ENCODE measurements around the gene PPCS. TPM values are rescaled to one million over a fixed set of nuclear protein-coding genes. Genes with fewer than 3 reads are reported as not detected.
A peak's percentile ranks its signal among the peaks of the same experiment; 100 is the strongest.

PPCS gene
- total RNA-seq: 24.1 TPM

GRCh38 chr1:42456010-42456753, at the start of gene PPCS, which contains the start of gene ZMYND12:
TSS of gene PPCS (plus strand) at chr1:42456543. CDS start at chr1:42456566, 23 bp downstream.
TSS of gene ZMYND12 (minus strand) at chr1:42456022. CDS start at chr1:42455997, 25 bp downstream.
- peak; percentile 69 to 76 for DNase-seq (ENCODE audit: low spot score in 2 of 2)
- FAIRE-seq: no peak

DNA sequence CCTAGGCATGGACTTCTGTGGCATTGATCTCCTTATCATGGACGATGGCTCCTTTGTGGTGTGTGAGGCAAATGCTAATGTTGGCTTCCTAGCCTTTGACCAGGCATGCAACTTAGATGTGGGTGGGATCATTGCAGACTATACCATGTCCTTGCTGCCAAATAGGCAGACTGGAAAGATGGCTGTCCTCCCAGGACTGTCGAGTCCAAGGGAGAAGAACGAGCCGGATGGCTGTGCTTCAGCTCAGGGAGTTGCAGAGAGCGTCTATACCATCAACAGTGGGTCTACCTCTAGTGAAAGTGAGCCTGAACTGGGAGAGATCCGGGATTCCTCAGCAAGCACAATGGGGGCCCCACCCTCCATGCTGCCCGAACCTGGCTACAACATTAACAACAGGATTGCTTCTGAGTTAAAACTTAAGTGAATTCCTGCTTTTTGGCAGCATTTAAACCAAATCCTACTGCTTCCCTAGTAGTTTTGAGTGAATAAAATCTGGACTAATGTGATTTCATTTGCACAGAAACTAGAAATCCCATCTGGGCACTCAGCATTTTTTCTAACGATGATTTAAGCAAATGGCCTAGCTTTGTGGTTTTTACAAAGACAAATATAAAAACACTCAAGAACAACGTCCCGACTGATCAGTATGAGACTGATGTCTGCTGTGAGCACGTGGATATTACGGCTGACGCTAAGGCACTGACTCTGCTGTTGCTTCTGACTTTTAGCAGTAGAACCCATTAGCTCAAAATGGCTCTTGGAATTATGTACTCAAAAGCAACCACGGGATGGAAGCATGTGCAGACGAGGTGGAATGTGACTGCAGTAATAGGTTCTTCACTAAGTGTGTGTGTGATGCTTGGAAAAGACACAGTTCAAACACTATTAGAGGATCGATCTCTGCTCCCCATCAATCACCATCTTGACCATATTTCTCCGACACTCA, 41.5 kb upstream of the PPCS start:
- DNase-seq (ENCODE audit: low spot score in 2 of 2) (no peak), FAIRE-seq (no peak)

DNA sequence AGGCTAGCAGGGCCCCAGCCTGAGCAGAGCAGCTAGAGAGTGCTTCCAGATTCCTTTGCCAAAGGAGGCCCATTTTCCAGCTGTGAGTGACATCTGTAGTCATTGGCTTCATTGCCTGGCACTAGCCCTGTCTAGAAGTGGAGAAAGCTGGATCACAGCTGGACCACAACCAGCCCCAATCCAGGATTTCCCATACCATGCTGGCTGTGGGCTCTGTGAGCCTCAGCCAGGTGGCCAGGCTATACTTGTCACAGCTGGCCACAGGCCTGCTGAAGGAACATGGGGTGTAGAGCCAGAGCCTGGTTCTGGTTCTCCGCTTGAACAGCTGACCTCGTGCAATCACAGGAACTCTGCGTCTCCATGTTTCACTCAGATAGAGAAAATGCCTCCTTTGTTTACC, 39.2 kb upstream of the PPCS start:
- DNase-seq (ENCODE audit: low spot score in 2 of 2) (no peak), FAIRE-seq (no peak)

DNA sequence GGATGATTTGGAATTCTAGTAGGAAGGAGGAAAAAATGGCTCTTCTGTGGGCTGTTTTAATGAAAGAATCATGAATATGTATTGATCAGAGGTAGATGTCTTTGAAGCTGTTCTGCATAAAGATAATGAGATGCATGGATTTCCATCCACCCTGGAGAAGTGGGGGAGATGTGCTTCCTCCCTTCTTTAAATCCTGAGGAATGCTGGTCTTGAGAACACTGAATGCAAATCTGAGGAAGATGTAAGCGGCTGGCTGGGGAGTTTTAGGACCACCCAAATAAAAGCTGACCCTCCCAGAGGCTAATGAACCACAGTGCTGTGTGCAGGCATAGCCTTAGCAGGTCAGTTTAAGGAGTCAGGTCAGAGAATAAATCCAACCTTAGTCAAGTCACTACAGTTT, 37.8 kb upstream of the PPCS start:
- DNase-seq (ENCODE audit: low spot score in 2 of 2): no peak
- no peak for FAIRE-seq

- FAIRE-seq (no peak), DNase-seq (ENCODE audit: low spot score in 2 of 2) (no peak)
Observed at GRCh38 chr1:42419126-42419821, 37.1 kb upstream of the PPCS start.

- DNase-seq (ENCODE audit: low spot score in 2 of 2): no peak
- no peak for FAIRE-seq
Observed at GRCh38 chr1:42420121-42420520, 36.2 kb upstream of the PPCS start.

DNA sequence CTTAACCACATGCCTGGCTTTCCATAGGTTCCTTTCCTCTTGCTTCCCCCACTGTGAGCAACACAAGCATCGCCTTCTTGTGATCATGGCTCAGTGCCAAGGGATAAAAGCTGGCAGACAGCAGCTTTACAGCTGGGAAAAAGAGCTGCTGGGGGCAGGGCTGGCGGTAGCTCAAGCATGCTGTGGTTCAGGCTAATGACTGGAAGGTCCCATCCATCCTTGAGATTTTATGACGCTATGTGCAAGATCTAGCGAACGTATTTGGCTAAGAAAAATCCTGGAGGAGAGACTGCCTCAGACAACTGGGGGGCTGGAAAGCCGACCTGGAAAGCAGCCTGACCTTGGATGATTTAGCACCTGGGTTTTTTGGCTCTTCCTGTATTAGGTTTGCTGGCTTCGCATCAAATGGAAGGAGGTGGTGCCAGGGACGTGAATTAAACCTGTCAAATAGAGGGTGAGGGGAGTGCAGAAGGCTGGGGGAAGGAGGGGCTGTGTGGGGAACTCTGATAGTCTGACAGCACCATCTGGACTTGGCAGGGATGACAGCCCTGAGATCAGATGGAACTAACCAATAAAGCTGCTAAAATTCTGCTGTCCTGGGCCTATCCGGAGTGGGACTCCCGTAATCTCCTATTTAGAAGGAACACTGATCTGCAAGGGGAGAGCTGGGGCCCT, 35.3 kb upstream of the PPCS start:
- FAIRE-seq (no peak), DNase-seq (ENCODE audit: low spot score in 2 of 2) (peak in 1 of 2 donors; percentile 28)

DNA sequence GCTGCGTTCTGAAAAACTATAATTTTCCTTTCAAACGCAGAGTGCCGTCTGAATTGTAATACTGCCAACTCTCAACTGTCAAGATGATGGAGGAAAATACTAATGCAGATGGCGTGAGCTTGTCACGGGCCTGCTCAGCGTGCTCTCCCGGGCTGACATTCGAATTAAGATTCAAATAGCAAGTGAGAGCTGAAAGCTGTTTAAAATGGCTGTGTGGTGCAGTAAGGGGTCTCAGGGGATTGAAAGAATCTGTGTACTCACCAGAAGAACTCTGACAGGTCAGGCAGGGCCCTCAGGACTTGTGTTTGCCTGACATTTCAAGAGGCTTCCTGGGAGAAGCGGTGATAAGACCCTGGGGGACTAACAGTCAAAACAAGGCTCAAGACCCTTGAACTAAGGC, 33.6 kb upstream of the PPCS start:
- DNase-seq (ENCODE audit: low spot score in 2 of 2) (no peak), FAIRE-seq (no peak)

DNA sequence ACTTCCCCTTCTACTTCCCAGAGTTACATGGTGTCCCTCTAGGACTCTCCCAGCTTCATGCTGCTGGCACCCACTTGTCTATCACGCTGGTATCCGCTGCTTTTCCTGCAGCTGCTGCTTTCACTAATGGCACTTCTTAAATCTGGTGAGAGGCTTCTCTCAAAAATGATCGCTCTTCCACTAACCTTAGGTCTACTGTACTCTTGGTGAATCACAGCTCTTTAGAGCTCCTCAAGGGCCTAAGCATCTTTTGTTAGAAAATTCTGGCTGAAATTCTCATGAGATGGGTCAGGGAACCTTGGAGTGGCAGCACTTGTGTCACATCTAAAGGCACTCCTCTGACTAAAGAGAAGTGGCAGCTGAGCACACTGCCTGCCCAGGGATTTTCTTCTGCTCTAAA, 32.7 kb upstream of the PPCS start:
- FAIRE-seq: no peak

GRCh38 chr1:42424201-42424600, 32.1 kb upstream of the PPCS start:
- FAIRE-seq (no peak), DNase-seq (ENCODE audit: low spot score in 2 of 2) (no peak)

More for the DNA sequence above, 32.7 kb upstream of the PPCS start:
- DNase-seq (ENCODE audit: low spot score in 2 of 2): no peak

- DNase-seq (ENCODE audit: low spot score in 2 of 2) (no peak), FAIRE-seq (no peak)
Observed at GRCh38 chr1:42427240-42427639, 29.1 kb upstream of the PPCS start.

DNA sequence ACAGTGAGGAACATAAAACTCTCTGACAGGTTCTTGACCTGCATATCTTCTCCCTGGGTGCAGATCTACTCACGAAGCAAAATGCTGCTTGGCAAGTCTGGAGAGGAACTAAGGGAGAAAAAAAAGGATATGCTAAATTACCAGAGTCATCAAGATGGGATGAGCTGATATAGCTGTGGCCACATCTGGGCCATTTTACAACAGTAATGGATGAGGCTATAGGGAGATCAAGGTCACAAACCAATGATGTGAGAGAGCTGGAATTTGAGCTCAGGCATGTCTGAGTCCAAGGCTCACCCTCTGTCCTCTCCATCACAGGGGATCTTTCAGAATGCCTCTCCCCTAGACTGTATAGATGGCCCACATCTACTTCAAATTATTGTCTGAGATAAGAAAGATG, 26.7 kb upstream of the PPCS start:
- DNase-seq (ENCODE audit: low spot score in 2 of 2) (no peak), FAIRE-seq (no peak)

- DNase-seq (ENCODE audit: low spot score in 2 of 2): no peak
- FAIRE-seq: no peak
Observed at GRCh38 chr1:42430286-42431135, 25.8 kb upstream of the PPCS start.

GRCh38 chr1:42431514-42431913, 24.8 kb upstream of the PPCS start:
- FAIRE-seq (no peak), DNase-seq (ENCODE audit: low spot score in 2 of 2) (no peak)

GRCh38 chr1:42432714-42433113, 23.6 kb upstream of the PPCS start:
- DNase-seq (ENCODE audit: low spot score in 2 of 2): no peak
- FAIRE-seq: no peak

DNA sequence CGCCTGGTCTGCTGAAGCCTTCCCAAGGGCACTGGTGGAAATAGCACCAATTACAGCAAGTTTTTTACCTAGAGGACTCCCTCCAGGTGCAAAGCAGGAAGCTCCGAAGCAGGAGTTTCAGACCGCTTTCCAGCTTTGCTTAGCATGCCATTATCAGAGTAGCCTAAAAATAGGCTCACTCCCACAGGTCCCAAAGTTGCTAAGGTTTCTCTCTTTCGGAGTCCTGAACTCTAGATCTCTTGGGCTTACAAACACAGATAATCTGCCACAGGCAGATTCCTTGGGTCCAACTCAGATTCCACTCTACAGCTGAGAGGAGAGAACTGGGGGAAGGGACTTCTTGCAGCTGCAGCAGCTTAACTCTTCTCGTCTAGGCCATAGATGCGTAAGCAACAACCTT, 23.0 kb upstream of the PPCS start:
- FAIRE-seq: no peak
- DNase-seq (ENCODE audit: low spot score in 2 of 2): no peak

- DNase-seq (ENCODE audit: low spot score in 2 of 2) (no peak), FAIRE-seq (no peak)
Observed at GRCh38 chr1:42434340-42434739, 22.0 kb upstream of the PPCS start.

GRCh38 chr1:42439940-42440339, 16.4 kb upstream of the PPCS start:
- FAIRE-seq (no peak), DNase-seq (ENCODE audit: low spot score in 2 of 2) (no peak)

DNA sequence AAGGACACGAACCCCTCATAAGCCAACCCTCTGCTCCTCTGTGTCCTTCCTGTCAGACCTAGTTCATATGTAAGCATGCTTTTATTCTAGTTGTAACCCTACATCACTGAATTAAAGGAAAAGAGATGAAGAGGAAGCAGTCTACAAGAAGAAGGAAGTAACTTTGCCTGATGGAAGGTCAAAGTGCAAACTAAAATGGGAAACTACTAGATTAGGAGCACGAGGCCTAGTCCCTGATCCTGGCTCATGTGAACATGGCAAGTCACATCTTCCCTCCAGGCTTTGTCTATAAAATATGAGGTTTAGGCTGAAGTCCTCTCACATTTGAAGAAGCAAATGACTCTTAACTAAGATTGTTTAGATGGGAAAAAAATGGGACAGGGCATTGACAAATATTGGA, 13.7 kb upstream of the PPCS start:
- no peak for DNase-seq (ENCODE audit: low spot score in 2 of 2)
- no peak for FAIRE-seq

Data from frontal cortex (tissue), 4 donors.